HCT116 (cell line): Measurements from ENCODE around the gene RNF126. TPM values are rescaled to one million over a fixed set of nuclear protein-coding genes. Genes with fewer than 3 reads are reported as not detected.

Experiments used
- ATAC-seq: fragments of 200-7000 bp; cut with Tn5 transposase; 2 replicates; pipeline ENCODE4 v1.9.1; 2020; ENCODE audit warnings: mild to moderate bottlenecking, moderate library complexity
- BruUV-seq: library from RNA; stranded (reverse); fragments of 400-500 nt; replicated peaks from 2 replicates; lab custom pipeline; 2021; lab: Mats Ljungman, UMichigan
- CTCF ChIA-PET: fragments of 300-600 bp; sonication (Branson Sonifier 250); formaldehyde crosslinking; loops from one replicate; lab custom pipeline; 2021; ENCODE audit warnings: antibody characterized with exemption; lab: Charles Lee
- POLR2A ChIA-PET: fragments of 300-600, 350-600 bp; sonication (Branson Sonifier 250); formaldehyde crosslinking; loops from one replicate; lab custom pipeline; 2021; ENCODE audit warnings: antibody characterized with exemption; lab: Charles Lee
- RAD21 ChIA-PET, 2 experiments: fragments of 300-600 bp; sonication (Branson Sonifier 250); formaldehyde crosslinking; loops; one replicate each; lab custom pipeline; 2023; ENCODE audit warnings: low total read pairs in 2 of 2; ENCODE audit not compliant: uncharacterized antibody in 2 of 2, unreplicated experiment in 2 of 2, low non-redundant PET in 1 of 2; lab: Charles Lee
- DNase-seq: peaks from one replicate; pipeline ENCODE4 v3.0.0-alpha.2; 2010; ENCODE audit warnings: low read depth, low spot score
- H2AFZ ChIP-seq: fragments of 200-600 bp; shearing (Covaris generic), sonication (generic); 2 replicates; pipeline ENCODE4 v1.6.1; 2017; ENCODE audit warnings: low read depth, mixed run types, mixed read lengths, antibody characterized with exemption, low read length; ENCODE audit not compliant: poor library complexity, severe bottlenecking
- H3K27ac ChIP-seq: 2 replicates; pipeline ENCODE4 v1.5.1; 2012; ENCODE audit warnings: low read depth, low read length
- H3K27me3 ChIP-seq: fragments of 200-600 bp; sonication (generic); 2 replicates; pipeline ENCODE4 v1.6.1; 2016; ENCODE audit warnings: mixed run types, low read length, mixed read lengths; ENCODE audit not compliant: insufficient read depth
- H3K36me3 ChIP-seq, 2 experiments: fragments of 200-500 bp in 1 of 2; fragments of 200-600 bp in 1 of 2; sonication (Bioruptor generic) in 1 of 2; sonication (generic) in 1 of 2; 2 replicates each; pipeline versions ENCODE4 v1.5.1 to v1.6.1; 2014 to 2016; ENCODE audit warnings: low read length in 2 of 2, inconsistent platforms in 1 of 2, mixed read lengths in 1 of 2, mixed run types in 1 of 2; ENCODE audit not compliant: insufficient read depth in 2 of 2, control insufficient read depth in 1 of 2
- H3K4me1 ChIP-seq, 2 experiments: fragments of 200-600 bp in 1 of 2; sonication (generic) in 1 of 2; 2 replicates each; pipeline versions ENCODE4 v1.5.1 to v1.6.1; 2012 to 2017; ENCODE audit warnings: low read length in 2 of 2, inconsistent platforms in 1 of 2, mild to moderate bottlenecking in 1 of 2, mixed read lengths in 1 of 2, mixed run types in 1 of 2, moderate library complexity in 1 of 2; ENCODE audit not compliant: insufficient read depth in 2 of 2, control insufficient read depth in 1 of 2
- H3K4me2 ChIP-seq: fragments of 200-600 bp; sonication (generic); 2 replicates; pipeline ENCODE4 v1.6.1; 2017; ENCODE audit warnings: mixed run types, low read length, mixed read lengths
- H3K4me3 ChIP-seq, 2 experiments: fragments of 200-600 bp in 1 of 2; sonication (generic) in 1 of 2; replicated peaks in 1 of 2; 2 replicates each; pipeline ENCODE4 v1.5.1; 2011 to 2016; ENCODE audit warnings: low read length in 2 of 2, control low read depth in 1 of 2, low read depth in 1 of 2, mild to moderate bottlenecking in 1 of 2, mixed read lengths in 1 of 2, mixed run types in 1 of 2
- H3K79me2 ChIP-seq: fragments of 200-600 bp; sonication (generic); 2 replicates; pipeline ENCODE4 v1.6.1; 2017; ENCODE audit warnings: mild to moderate bottlenecking, mixed run types, low read length, moderate library complexity, mixed read lengths; ENCODE audit not compliant: insufficient read depth
- H3K9ac ChIP-seq: fragments of 200-600 bp; sonication (generic); 2 replicates; pipeline ENCODE4 v1.6.1; 2016; ENCODE audit warnings: low read length, mixed read lengths
- H3K9me2 ChIP-seq: fragments of 200-600 bp; sonication (generic), shearing (Covaris generic); 2 replicates; pipeline ENCODE4 v1.6.1; 2017; ENCODE audit warnings: mixed run types, mild to moderate bottlenecking, moderate library complexity; ENCODE audit not compliant: insufficient read depth
- H3K9me3 ChIP-seq, 2 experiments: fragments of 200-500 bp in 1 of 2; fragments of 200-600 bp in 1 of 2; sonication (Bioruptor generic) in 1 of 2; sonication (generic) in 1 of 2; 2 replicates each; pipeline ENCODE4 v1.6.1; 2014 to 2017; ENCODE audit warnings: low read length in 2 of 2, mixed read lengths in 2 of 2, inconsistent platforms in 1 of 2, low read depth in 1 of 2, mild to moderate bottlenecking in 1 of 2, mixed run types in 1 of 2, moderate library complexity in 1 of 2; ENCODE audit not compliant: control insufficient read depth in 1 of 2, insufficient read depth in 1 of 2
- H4K20me1 ChIP-seq: fragments of 200-600 bp; sonication (generic), shearing (Covaris generic); 2 replicates; pipeline ENCODE4 v1.6.1; 2017; ENCODE audit warnings: mixed run types, mild to moderate bottlenecking, moderate library complexity; ENCODE audit not compliant: insufficient read depth
- CBX3 ChIP-seq: IDR thresholded peaks from 2 replicates; pipeline ENCODE4 v1.6.1; 2012; ENCODE audit warnings: low read depth
- ELF1 ChIP-seq: IDR thresholded peaks from 2 replicates; pipeline ENCODE4 v1.6.1; 2012; ENCODE audit warnings: low read depth, borderline replicate concordance
- EZH2 ChIP-seq: fragments of 200-600 bp; sonication (generic); IDR thresholded peaks from 2 replicates; pipeline ENCODE4 v1.6.1; 2017; ENCODE audit warnings: antibody characterized with exemption, mixed run types
- EZH2phosphoT487 ChIP-seq: fragments of 200-600 bp; IDR thresholded peaks from 2 replicates; pipeline ENCODE4 v1.6.1; 2018; ENCODE audit warnings: antibody characterized with exemption, borderline replicate concordance
- FOSL1 ChIP-seq: IDR thresholded peaks from 2 replicates; pipeline ENCODE4 v1.6.1; 2012; ENCODE audit warnings: low read depth
- JUND ChIP-seq: IDR thresholded peaks from 2 replicates; pipeline ENCODE4 v1.6.1; 2012
- MAX ChIP-seq: IDR thresholded peaks from 2 replicates; pipeline ENCODE4 v1.6.1; 2012
- POLR2A ChIP-seq: IDR thresholded peaks from 2 replicates; pipeline ENCODE4 v1.7.0; 2011; ENCODE audit warnings: borderline replicate concordance; ENCODE audit not compliant: insufficient read depth, insufficient read length; ENCODE audit errors: extremely low read depth
- POLR2AphosphoS5 ChIP-seq: IDR thresholded peaks from 2 replicates; pipeline ENCODE4 v1.6.1; 2011; ENCODE audit warnings: mild to moderate bottlenecking, low read depth, low read length, moderate library complexity
- RAD21 ChIP-seq: IDR thresholded peaks from 2 replicates; pipeline ENCODE4 v1.6.1; 2012; ENCODE audit warnings: low read depth, mild to moderate bottlenecking
- SIN3A ChIP-seq: IDR thresholded peaks from 2 replicates; pipeline ENCODE4 v1.6.1; 2012; ENCODE audit warnings: low read depth
- SRF ChIP-seq: IDR thresholded peaks from 2 replicates; pipeline ENCODE4 v1.6.1; 2012; ENCODE audit warnings: low read depth
- TCF7L2 ChIP-seq: IDR thresholded peaks from 2 replicates; pipeline ENCODE4 v1.7.0; 2011; ENCODE audit warnings: borderline replicate concordance, inconsistent platforms; ENCODE audit not compliant: insufficient read depth, insufficient read length; ENCODE audit errors: extremely low read depth
- YY1 ChIP-seq: IDR thresholded peaks from 2 replicates; pipeline ENCODE4 v1.6.1; 2011; ENCODE audit warnings: low read length, low read depth, moderate library complexity, mild to moderate bottlenecking; ENCODE audit not compliant: insufficient replicate concordance; ENCODE audit errors: extremely low read depth
- ZFX ChIP-seq: fragments of 450-650 bp; IDR thresholded peaks from 2 replicates; pipeline ENCODE4 v1.6.1; 2017
- intact Hi-C: fragments of 100-400 bp; cut with micrococcal nuclease; formaldehyde crosslinking; loops from 2 replicates; pipeline ENCODE4 v1.10.0; 2022
- total RNA-seq: library from RNA; stranded (reverse); gene quantifications from one replicate; pipeline ENCODE4 v1.2.1, GENCODE V29; 2021; ENCODE audit not compliant: unreplicated experiment
- TF ChIP-seq, protein P1 (sequence below): IDR thresholded peaks from 2 replicates; pipeline ENCODE4 v1.6.1; 2012; ENCODE audit warnings: low read depth
- TF ChIP-seq, protein P2 (sequence below), 3 experiments: fragments of 200-600 bp in 1 of 3; sonication (generic) in 1 of 3; IDR thresholded peaks in 2 of 3; conservative IDR thresholded peaks in 1 of 3; 2 replicates each; pipeline ENCODE4 v1.5.1; 2012 to 2017; ENCODE audit warnings: low read depth in 2 of 3, low read length in 2 of 3, antibody characterized with exemption in 1 of 3, borderline replicate concordance in 1 of 3, control low read depth in 1 of 3, mild to moderate bottlenecking in 1 of 3, mixed read lengths in 1 of 3, mixed run types in 1 of 3, moderate library complexity in 1 of 3; ENCODE audit not compliant: insufficient read depth in 1 of 3
- TF ChIP-seq, protein P3 (sequence below): IDR thresholded peaks from 2 replicates; pipeline ENCODE4 v1.6.1; 2012

Gene RNF126
- total RNA-seq, 1 experiment from 2014 or later = 93.8 TPM

- intact Hi-C loops = no loop called here
- ATAC-seq = no peak
These were observed 2.1 kb downstream of the RNF126 start for GRCh38 chr19:660793-661426.

More at GRCh38 chr19:660793-661426, 2.1 kb downstream of the RNF126 start:
- RAD21 ChIA-PET = no interaction called here
- BruUV-seq = no TSS peak
- DNase-seq = no peak
- Histone ChIP-seq H3K4me3 (peak overlapping the region; percentile 64 to 96), H3K9ac (peak overlapping the region; percentile 98), H2AFZ (no peak overlapping the region), H3K79me2 (peaks cover 70% of the 10 kb centered on the region), H3K27me3 (no peaks in the 10 kb centered on the region), H3K4me2 (peak overlapping the region; percentile 99), H3K9me2 (no peaks in the 10 kb centered on the region), H3K4me1 (peaks cover 18 to 35% of the 10 kb centered on the region in 2 experiments), H3K9me3 (no peaks in the 10 kb centered on the region), H3K36me3 (peaks cover 3 to 21% of the 10 kb centered on the region in 2 experiments; a peak in 2 of 4 replicates), H4K20me1 (peaks cover 5% of the 10 kb centered on the region; the same call in 1 of the 2 replicates), H3K27ac (peak overlapping the region; percentile 99)
- POLR2A ChIA-PET = no interaction called here
- CTCF ChIA-PET = no interaction called here
- no peak for TF ChIP-seq SRF
- TF ChIP-seq JUND = no peak
- TF ChIP-seq SIN3A = no peak
- TF ChIP-seq, protein P1, sequence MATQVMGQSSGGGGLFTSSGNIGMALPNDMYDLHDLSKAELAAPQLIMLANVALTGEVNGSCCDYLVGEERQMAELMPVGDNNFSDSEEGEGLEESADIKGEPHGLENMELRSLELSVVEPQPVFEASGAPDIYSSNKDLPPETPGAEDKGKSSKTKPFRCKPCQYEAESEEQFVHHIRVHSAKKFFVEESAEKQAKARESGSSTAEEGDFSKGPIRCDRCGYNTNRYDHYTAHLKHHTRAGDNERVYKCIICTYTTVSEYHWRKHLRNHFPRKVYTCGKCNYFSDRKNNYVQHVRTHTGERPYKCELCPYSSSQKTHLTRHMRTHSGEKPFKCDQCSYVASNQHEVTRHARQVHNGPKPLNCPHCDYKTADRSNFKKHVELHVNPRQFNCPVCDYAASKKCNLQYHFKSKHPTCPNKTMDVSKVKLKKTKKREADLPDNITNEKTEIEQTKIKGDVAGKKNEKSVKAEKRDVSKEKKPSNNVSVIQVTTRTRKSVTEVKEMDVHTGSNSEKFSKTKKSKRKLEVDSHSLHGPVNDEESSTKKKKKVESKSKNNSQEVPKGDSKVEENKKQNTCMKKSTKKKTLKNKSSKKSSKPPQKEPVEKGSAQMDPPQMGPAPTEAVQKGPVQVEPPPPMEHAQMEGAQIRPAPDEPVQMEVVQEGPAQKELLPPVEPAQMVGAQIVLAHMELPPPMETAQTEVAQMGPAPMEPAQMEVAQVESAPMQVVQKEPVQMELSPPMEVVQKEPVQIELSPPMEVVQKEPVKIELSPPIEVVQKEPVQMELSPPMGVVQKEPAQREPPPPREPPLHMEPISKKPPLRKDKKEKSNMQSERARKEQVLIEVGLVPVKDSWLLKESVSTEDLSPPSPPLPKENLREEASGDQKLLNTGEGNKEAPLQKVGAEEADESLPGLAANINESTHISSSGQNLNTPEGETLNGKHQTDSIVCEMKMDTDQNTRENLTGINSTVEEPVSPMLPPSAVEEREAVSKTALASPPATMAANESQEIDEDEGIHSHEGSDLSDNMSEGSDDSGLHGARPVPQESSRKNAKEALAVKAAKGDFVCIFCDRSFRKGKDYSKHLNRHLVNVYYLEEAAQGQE = no peak
- TF ChIP-seq, protein P2, sequence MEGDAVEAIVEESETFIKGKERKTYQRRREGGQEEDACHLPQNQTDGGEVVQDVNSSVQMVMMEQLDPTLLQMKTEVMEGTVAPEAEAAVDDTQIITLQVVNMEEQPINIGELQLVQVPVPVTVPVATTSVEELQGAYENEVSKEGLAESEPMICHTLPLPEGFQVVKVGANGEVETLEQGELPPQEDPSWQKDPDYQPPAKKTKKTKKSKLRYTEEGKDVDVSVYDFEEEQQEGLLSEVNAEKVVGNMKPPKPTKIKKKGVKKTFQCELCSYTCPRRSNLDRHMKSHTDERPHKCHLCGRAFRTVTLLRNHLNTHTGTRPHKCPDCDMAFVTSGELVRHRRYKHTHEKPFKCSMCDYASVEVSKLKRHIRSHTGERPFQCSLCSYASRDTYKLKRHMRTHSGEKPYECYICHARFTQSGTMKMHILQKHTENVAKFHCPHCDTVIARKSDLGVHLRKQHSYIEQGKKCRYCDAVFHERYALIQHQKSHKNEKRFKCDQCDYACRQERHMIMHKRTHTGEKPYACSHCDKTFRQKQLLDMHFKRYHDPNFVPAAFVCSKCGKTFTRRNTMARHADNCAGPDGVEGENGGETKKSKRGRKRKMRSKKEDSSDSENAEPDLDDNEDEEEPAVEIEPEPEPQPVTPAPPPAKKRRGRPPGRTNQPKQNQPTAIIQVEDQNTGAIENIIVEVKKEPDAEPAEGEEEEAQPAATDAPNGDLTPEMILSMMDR (IDR thresholded peaks at IDR 0.05 in 2 of 3, conservative IDR thresholded peaks at IDR 0.05 in 1 of 3; ENCODE audit: borderline replicate concordance in 1 of 3, insufficient read depth in 1 of 3, low read depth in 2 of 3, low read length in 2 of 3) = no peak
- TF ChIP-seq CBX3 = no peak
- TF ChIP-seq POLR2AphosphoS5 = no peak
- TF ChIP-seq EZH2phosphoT487 = no peak
- no peak for TF ChIP-seq FOSL1
- TF ChIP-seq, protein P3, sequence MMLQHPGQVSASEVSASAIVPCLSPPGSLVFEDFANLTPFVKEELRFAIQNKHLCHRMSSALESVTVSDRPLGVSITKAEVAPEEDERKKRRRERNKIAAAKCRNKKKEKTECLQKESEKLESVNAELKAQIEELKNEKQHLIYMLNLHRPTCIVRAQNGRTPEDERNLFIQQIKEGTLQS = no peak
- TF ChIP-seq MAX = no peak
- no peak for TF ChIP-seq TCF7L2
- TF ChIP-seq RAD21 = no peak
- TF ChIP-seq ELF1 = no peak
- TF ChIP-seq ZFX = no peak
- no peak for TF ChIP-seq POLR2A
- TF ChIP-seq YY1 = no peak
- TF ChIP-seq EZH2 = no peak
